OCI-LY7 (cell line): ENCODE results near the gene TFCP2L1.

Experiments
- CTCF ChIP-seq: fragments of 200-600 bp; sonication (generic); conservative IDR thresholded peaks from 2 replicates; pipeline ENCODE4 v1.5.1; 2014; ENCODE audit warnings: mild to moderate bottlenecking, antibody characterized with exemption, low read length, moderate library complexity, mixed read lengths
- EZH2phosphoT487 ChIP-seq: fragments of 200-600 bp; sonication (generic); IDR thresholded peaks from 2 replicates; pipeline ENCODE4 v1.6.1; 2018; ENCODE audit warnings: low read depth, borderline replicate concordance, mild to moderate bottlenecking, mixed run types, antibody characterized with exemption, low read length, moderate library complexity, mixed read lengths

GRCh38 chr2:121288454-121289231, 3.6 kb upstream of the TFCP2L1 start:
- TF ChIP-seq CTCF (no peak), EZH2phosphoT487 (no peak)
